NCI-H146 treated with DMSO at 0.1 percent for 48 hours (cell line): ENCODE measurements around the gene TBCCD1.
"Not testable (repeated sequence)": the region's sequence is repeated elsewhere in the genome, so short reads cannot be mapped to it uniquely, and the experiment has no call there.

ENCODE experiments used
- DNase-seq: peaks from one replicate; lab custom pipeline; 2025; ENCODE audit not compliant: unreplicated experiment; lab: John Stamatoyannopoulos, UW

TBCCD1 gene

DNA sequence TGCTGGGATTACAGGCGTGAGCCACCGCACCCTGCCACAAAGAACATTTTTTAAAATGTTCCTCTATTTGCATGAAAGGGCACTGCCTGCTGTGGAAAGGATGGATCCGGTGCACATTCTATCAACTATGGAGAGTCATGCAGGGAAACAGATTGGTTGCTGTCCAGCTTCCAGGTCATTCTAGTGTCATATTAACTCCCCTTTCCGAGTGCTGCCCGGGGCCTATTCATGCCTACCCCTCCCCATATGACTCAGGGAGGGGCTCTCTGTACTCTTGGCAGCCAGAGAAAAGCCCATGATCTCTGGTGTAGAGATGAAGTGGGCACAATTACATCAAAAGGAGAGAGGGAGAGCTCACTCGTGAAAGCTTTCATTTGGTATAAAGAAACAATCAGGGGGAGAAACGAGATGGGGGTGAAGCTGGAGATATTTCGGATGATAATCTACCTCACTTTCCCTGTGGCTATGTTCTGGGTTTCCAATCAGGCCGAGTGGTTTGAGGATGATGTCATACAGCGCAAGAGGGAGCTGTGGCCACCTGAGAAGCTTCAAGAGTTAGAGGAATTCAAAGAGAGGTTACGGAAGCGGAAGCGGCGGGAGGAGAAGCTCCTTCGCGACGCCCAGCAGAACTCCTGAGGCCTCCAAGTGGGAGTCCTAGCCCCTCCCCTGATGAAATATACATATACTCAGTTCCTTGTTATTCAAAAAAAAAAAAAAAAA, 29.6 kb upstream of the TBCCD1 start:
- no peak for DNase-seq

DNA sequence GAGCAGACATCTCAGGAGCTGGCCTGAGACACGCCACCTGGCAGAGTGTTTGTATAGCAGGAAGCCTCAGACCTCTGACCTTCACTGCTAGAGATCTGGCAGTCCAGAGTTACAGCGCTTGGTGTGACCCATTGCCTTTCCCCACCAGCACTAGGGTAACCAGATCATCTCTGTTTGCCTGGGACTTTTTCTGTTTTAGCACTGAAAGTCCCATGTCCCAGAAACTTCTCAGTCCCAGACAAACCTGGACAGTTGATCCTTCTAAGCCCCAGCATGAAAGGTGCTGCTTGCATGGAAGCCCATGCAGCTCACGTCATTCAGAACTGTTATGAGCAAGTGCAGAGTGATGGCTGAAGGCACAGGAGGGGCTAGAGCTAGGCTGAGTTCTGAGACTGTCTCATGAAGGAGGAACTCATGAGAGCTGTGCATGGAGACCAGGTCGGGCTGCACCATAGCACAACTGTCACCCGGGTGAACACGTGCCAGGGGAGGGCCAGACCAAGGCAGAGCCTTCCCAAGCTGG, 27.5 kb upstream of the TBCCD1 start:
- no peak for DNase-seq

DNA sequence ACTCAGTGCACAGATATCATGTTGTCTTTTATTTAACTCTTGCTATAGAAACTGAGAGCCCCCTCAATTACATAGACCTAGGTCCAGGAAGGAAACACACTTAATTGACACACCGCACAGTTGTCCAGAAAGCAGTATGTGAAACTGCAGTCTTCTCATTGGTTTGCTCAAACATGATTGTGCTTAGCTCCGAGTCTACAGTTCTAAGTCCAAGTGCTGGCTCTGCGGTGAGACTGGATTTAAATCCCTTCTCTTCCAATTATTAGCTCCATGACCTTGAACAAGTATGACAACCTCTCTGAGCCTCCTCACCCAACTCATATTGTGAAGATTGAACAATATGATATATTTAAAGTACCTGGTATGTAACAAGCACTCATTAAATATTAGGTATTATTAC, 26.7 kb upstream of the TBCCD1 start:
- no peak for DNase-seq

DNA sequence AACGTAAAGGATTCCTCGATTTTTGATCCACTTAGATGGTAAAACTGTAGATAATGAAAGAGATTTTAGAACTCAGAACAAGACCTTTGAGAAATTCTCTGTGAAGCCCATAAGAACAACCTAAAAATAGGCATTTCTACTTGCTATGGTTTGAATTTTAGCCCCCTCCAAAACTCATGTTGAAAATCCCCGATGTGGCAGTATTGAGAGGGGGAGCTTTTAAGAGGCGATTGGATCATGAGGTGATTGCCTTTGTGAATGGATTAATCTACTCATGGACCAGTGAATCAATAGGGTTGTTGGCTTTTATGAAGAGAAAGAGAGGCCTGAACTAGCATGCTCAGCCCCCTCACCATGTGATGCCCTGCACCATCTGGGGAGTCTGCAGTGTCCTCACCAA, 25.5 kb upstream of the TBCCD1 start:
- no peak for DNase-seq

DNA sequence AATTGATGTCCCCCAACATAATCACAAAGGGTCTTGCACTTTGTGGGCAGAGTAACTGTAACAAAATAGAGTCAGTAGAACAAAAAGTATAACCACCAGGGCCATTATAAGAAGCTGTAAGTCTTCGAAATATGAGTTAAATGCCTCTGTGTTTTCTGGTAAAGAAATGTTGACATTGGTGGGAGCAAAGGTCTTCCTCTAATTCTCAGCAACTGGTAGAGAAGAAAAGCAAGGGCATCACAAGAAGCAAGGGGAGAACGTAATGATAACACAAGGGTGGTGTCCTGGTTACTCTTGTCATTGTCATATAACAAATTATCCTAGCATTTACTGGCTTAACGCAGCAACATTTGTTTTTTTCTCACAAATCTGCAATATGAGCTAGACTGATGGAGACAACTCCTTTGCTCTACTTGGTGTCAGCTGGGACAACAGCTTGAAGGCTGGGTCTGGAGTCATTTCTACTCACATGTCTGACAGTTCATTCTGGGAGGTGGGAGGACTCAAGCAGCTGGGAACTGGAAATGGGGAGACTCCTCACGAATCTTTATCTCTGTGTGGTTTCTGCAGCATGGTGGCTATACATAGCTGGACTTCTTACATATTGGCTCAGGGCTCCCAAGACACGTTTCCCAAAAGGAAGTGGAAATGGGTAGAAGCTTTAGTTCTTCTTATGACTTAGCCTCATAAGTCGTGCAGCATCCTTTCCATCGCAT, 23.6 kb upstream of the TBCCD1 start:
- DNase-seq = no peak

DNA sequence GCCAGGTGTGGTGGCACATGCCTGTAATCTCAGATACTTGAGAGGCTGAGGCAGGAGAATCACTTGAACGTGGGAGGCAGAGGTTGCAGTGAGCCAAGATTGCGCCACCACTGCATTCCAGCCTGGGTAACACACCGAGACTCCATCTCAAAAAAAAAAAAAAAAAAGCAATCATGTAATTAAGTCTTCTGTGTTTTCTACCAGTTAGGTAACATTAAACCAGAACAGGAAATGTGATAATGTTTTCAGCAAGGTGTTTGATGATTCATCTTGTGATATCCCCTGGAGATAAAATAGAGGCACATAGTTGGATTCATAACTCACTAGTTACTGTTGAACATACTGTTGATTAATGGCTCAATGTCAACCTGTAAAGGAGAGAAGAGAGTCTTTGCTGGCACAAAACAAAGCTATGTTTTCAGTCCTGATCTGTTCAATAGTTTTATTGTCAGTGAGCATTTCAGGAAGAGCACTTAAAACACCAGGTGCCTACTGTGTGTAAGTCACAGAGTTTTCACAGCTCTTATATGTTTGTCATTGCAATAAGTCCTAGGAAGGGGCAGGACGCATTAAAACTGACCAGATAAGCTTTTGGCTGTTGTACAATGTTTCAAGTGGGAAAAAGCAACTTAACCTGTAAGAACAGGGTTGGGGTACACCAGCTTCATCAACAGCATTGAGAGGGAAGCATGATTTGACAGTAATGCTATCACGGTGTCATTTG, 22.9 kb upstream of the TBCCD1 start:
- DNase-seq = peak; percentile 62

DNA sequence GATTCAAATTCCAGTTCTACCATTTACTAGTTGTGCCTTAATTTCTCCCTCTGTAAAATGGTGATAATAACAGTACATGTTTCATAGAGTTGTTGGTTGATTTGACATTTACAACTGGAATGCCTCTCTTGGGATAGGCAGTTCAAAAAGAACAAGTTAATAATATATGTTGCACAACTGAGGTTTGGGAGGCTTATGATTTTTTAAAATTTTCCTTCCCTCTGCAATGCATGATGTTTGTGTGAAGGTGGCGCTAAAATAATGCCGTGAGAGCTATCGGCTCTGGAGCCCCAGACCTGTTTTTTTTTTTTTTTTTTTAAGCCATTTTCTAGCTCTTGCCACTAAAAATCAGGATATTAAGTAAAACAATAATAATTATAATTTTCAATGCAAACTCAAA, 22.0 kb upstream of the TBCCD1 start:
- no peak for DNase-seq

DNA sequence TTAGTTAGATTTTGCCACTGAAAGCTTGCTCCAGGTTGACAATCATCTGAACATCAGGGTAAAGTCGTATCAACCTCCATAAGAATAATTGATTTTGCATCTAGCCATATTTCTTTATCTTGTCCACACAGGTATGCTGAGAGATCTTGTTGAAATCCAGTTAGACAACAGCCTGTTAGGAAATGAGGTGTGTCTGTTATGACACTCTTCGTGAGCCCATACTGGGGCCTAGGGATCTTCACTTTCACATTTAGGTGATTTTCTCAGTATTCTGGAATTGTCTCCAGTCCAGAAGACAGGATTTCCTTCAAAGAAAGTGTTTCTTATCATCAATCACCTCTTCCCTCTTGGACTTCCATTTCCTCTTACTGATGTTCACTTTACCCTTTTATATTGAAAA, 21.5 kb upstream of the TBCCD1 start:
- DNase-seq = no peak

DNA sequence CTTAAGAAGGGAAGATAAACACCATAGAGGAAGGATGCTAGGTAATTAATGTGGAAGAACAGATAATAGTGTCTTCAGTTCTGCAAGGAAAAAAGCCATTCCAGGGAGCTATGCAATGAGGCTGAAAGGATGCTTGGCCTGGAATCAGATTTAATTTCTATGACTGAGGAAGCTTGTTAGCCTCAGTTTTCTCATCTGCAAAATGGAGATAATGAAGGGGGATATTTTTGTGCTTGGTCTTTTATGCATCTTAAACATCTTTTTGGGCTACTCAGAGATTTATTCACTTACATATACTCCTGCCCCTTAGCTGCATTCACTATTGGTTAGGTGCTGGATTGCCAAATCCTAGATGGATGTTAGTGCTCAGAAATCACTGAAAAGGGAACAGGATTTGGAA, 20.0 kb upstream of the TBCCD1 start:
- DNase-seq = no peak

DNA sequence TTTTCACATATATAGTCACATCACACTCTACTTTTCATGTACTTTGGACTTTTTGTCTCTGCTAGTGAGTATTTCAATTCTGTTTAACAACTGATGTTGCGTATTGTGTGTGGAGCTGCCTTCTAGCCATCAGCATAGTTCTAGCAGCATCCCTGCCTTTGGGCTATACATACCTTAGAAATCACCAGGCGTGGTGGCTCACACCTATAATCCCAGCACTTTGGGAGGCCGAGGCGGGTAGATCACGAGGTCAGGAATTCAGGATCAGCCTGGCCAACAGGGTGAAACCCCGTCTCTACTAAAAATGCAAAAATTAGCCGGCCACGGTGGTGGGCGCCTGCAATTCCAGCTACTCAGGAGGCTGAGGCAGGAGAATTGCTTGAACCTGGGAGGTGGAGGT, 19.1 kb upstream of the TBCCD1 start:
- DNase-seq = not testable (repeated sequence)

DNA sequence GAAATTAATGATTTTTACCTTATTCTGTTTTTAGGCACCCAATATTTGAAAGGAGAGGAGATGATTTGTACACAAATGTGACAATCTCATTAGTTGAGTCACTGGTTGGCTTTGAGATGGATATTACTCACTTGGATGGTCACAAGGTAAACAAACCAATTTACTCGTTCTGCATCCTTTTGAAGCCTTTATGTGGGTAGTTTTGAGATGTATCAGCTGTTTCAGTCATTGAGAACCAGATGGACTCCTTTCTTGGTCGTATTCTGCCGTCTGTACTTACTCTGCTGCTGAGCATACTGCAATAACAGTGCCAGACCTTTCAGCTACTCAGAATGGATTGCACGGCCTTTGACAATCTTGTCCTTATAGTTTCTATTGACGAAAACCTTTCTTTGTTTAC, 16.7 kb upstream of the TBCCD1 start:
- DNase-seq = no peak

DNA sequence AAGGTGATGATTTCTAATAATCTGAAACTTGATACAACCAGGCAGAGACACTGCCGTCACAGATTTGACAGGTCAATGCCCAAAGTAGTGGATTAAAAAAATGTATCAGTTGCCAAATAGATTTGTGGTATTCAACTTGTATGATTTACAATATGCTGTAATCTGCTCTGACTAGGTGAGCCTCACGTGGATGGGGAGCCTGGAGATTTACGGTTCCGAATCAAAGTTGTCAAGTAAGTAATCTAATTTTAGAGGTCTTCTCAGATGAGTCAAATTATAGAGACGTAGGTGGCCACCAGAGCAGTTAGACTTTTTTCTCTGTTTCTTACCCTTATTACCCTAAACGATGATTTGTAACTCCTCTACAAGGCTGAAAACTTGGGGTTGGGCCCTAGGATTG, 15.4 kb upstream of the TBCCD1 start:
- no peak for DNase-seq

DNA sequence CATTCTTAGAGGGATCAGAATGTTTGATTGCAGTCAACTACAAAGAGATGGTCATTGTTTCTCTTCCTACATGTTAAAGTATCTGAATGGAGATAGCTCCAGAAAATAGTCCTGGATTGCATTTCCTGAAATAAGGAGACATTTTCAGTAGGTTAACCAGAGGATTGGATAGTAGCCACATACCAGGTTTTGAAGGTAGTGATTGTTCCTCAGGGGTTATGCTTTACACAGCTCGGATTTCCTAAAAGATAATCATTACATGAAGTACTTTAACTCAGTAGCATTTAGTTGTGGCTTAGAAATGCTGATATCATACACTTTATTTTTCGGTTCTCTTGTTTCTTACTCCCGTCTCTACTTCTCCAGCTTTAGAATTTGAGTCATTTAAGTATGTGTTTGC, 13.6 kb upstream of the TBCCD1 start:
- DNase-seq = no peak

DNA sequence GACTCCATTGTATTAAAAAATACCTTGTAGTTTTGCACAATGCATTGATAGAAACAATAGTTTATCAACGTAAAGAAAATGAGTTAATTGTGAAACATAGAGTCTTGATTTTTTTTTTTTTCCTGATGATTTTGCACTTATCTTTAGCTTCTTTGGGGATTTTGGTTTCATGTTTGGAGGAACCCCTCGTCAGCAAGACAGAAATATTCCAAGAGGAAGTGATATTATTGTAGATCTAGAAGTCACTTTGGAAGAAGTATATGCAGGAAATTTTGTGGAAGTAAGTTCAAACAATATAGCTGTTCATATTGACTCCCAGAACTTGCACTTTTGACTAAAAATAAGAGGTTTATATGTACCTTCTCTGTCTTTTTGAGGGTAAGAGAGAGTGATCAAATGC, 10.4 kb upstream of the TBCCD1 start:
- no peak for DNase-seq

DNA sequence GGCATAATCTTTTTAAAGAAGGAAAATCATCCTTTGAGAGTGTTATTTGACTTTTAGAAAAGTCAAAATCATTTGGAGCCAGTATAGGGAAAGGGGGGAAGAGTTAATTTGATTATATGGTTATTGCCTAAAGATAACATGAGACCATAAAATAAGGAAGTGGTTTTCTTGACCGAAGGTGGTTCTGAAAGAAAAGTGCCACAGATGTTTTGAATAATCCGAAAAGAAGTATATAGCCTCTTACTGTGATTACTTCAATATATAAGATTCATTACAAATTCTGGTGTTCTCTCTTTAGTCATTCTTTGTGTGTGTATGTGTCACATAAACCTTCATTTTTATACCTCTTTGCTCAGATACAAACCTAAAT, 4.5 kb upstream of the TBCCD1 start:
- DNase-seq = no peak

DNA sequence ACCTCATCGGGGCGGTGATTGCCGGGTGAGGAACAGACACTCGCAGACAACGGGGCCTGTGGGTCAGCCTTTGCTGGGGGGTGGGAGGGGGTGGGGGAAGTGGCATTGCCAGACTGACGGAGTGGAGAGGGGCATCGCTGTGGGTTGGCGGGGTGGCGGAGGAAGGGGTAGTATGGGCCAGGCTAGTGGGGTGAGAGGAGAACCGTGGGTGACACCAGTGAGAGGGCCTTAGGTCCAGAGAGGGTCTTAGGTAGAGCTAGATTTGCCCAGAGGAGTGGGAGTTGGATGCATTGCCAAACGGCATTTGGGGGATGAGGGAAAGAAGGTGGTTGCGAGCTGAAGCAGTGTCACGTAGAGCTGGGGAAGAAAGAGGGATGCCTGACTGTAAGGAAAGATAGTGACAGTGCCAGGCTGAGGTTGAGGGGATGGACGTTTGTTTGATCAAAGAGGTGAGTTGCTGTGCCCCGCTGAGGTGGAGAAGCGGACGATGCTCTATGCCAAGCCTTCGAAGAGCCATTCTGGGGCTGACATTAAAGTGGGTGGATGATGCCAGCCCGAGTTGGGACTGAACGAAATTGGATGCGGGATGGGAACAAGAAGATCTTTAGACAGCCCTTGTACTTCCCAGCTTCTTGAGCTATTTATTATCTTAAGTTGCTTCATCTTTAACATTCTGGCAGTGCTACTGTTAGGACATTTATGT, 4.0 kb upstream of the TBCCD1 start:
- no peak for DNase-seq

DNA sequence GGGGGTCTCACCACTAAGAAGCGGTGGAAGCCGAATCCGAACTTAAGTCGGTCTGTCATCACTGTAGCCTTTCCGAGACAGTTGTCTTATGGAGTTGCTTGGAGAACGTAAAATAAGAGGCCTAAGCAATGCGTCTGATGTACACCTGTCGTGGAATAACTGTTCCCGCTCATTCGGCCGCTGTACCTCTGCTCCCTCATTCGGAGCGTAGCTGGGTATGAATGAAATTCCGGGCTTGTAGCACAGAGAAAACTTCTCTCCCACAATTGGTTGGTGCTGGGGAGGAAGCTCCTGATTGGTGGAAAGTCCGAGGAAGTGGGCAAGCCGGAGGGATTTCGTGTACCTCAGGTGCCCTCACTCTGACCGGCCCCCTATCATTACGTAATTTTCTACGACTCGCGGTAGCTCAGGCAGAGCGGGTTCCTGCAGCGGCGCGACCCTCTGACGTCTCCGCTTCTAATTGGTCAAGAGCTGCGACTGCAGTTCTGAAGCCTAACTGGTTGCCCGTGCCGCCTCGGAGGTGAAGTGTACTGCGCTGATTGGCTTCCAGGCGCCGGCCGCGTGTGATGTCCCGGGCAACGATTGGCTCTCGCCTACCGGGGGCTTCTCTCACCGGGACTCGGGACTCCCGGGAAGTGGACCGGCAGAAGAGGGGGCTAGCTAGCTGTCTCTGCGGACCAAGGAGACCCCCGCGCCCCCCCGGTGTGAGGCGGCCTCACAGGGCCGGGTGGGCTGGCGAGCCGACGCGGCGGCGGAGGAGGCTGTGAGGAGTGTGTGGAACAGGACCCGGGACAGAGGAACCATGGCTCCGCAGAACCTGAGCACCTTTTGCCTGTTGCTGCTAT, 3.2 kb upstream of the TBCCD1 start, which contains the start of gene DNAJB11:
Gene DNAJB11, plus strand, starts transcription at position 625 of the 845 bp plus-strand sequence. Its CDS starts 178 bp downstream, at position 803.
- peak; percentile 100 for DNase-seq

DNA sequence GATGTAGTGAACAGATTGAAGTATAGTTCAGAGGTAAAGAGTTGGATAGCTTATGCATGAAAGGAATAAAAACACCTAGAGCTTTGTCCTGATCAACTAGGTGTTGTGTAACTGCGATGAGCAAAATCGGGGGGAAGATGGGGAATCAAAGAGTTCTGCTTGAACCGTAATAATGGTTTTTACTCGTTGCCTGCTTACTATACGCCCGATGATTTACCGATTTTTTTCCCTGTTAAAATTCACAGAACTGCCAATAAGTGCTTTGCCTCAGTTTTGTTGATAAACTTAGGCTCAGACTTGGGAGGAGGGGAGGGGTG, 2.6 kb upstream of the TBCCD1 start:
- DNase-seq = no peak

DNA sequence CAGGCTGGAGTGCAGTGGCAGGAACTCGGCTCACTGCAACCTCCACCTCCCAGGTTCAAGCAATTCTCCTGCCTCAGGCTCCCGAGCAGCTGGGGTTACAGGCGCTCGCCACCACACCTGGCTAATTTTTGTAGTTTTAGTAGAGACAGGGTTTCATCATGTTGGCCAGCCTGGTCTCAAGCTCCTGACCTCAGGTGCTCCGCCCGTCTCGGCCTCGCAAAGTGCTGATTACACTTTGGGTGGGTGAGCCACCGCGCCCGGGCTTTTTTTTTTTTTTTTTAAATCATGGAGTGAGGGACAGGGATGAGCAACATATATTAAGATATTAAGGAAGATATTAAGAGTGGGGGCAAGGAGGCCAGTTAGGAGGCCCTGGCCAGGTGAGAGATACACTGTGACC, 2.2 kb upstream of the TBCCD1 start:
- not testable (repeated sequence) for DNase-seq

DNA sequence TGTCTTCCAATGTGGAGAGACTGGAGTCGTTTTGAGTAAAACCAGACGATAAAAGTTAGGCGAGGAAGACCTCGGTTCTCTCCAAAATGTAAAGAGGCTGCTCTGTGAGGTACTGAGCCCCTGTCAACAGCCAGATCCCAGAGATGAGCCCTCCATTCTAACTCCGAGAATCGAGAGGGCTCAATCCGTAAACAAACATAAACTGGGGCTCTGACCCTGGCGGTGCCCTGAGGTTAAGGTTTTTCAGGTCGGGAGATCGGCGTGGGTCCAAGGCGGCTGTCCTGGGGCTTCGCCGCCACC, 417 bp downstream of the TBCCD1 start:
- DNase-seq = no peak

DNA sequence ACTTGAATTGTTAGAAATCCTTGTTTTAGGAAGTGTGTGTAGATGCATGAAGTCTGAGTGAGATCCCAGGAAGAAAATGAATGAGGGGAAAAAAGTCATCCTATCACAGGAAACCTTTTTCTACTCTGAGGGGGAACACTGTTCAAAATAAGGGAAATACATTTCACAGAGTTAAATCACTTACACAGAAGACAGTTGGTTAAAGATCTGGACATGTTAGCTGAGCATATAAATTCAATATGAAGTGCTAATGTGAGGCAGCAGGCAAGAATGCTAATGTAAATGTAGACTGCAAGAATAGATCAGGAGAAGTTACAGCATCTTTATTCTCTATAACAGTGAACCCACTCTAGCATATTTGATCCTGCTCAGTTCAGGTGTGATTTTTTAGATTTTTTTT, 2.6 kb downstream of the TBCCD1 start:
- DNase-seq = no peak
